SK-N-SH treated with all-trans-retinoic acid at 6 μM for 48 hours (cell line): ENCODE data around the gene PAK2.
A peak's percentile ranks its signal among the peaks of the same experiment; 100 is the strongest.

Experiments used
- ARNTL ChIP-seq: fragments of 450-650 bp; formaldehyde crosslinking; IDR thresholded peaks from 2 replicates; pipeline ENCODE4 v1.5.0; 2020; ENCODE audit warnings: low read depth, mild to moderate bottlenecking, moderate library complexity, borderline replicate concordance
- CREB5 ChIP-seq: fragments of 250-450 bp; sonication (Bioruptor Pico); IDR thresholded peaks from 2 replicates; pipeline ENCODE4 v1.5.1; 2020; ENCODE audit warnings: low read depth, mild to moderate bottlenecking, moderate library complexity
- OSR1 ChIP-seq: fragments of 250-450 bp; sonication (Bioruptor Pico); IDR thresholded peaks from 2 replicates; pipeline ENCODE4 v1.8.0; 2022; ENCODE audit warnings: moderate library complexity, mild to moderate bottlenecking, inconsistent platforms
- POU6F1 ChIP-seq: fragments of 250-450 bp; sonication (Bioruptor Pico); IDR thresholded peaks from 2 replicates; pipeline ENCODE4 v1.8.0; 2021; ENCODE audit warnings: low read depth, mild to moderate bottlenecking, moderate library complexity, borderline replicate concordance
- PPARA ChIP-seq: fragments of 250-450 bp; sonication (Bioruptor Pico); IDR thresholded peaks from 2 replicates; pipeline ENCODE4 v1.5.0; 2020; ENCODE audit warnings: mild to moderate bottlenecking, borderline replicate concordance
- TCF4 ChIP-seq: fragments of 250-450 bp; sonication (Bioruptor Pico); IDR thresholded peaks from 2 replicates; pipeline ENCODE4 v1.8.0; 2021; ENCODE audit warnings: mild to moderate bottlenecking, moderate library complexity, borderline replicate concordance
- TOX ChIP-seq: fragments of 250-450 bp; sonication (Bioruptor Pico); IDR thresholded peaks from 2 replicates; pipeline ENCODE4 v1.8.0; 2021; ENCODE audit warnings: mild to moderate bottlenecking, moderate library complexity, borderline replicate concordance
- ZFP30 ChIP-seq: fragments of 450-650 bp; formaldehyde crosslinking; IDR thresholded peaks from 2 replicates; pipeline ENCODE4 v1.5.0; 2022; ENCODE audit warnings: mild to moderate bottlenecking, moderate library complexity
- ZNF70 ChIP-seq: fragments of 450-650 bp; formaldehyde crosslinking; IDR thresholded peaks from 2 replicates; pipeline ENCODE4 v1.5.0; 2020; ENCODE audit warnings: mild to moderate bottlenecking, moderate library complexity
- ZNF8 ChIP-seq: fragments of 450-650 bp; formaldehyde crosslinking; IDR thresholded peaks from 2 replicates; pipeline ENCODE4 v1.5.0; 2020; ENCODE audit warnings: mild to moderate bottlenecking, moderate library complexity
- TF ChIP-seq, protein P1 (sequence below): fragments of 250-450 bp; sonication (Bioruptor Pico); IDR thresholded peaks from 2 replicates; pipeline ENCODE4 v1.8.0; 2020; ENCODE audit warnings: mild to moderate bottlenecking, moderate library complexity, borderline replicate concordance

DNA sequence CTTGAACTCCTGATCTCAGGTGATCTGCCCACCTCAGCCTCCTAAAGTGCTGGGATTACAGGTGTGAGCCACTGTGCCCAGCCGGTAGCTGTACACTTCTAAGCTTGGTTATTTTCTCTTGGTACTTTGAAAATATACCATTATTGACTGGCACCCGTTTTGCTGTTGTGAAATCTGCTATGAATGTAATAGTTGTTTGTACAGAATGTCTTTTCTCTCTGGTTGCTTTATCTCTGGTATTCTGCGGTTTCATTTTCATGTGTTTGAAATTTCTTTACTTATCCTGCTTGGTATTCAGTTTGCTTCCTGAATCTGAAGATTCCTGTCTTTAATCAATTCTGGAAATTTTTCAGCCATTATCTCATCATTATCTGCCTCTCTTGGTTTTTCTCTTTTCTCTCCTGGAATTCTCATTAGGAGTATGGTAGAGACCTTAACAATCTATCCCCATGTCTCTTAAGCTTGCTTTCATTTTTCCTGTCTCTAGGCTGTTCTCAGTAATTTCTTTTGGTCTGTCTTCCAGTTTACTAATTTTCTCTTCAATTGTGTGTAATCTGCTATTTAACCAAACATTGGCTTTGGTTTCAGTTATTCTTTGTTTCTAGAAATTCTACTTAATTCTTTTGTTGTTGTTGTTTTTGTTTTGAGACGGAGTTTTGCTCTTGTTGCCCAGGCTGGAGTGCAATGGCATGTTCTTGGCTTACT is 2.8 kb upstream of the PAK2 start:
- TF ChIP-seq ZNF70 (CRISPR knock-in tag) (no peak), TCF4 (CRISPR knock-in tag) (no peak), CREB5 (no peak), ZFP30 (CRISPR knock-in tag) (peak; percentile 98), PPARA (CRISPR knock-in tag) (no peak), ZNF8 (no peak), TOX (no peak), POU6F1 (no peak), OSR1 (no peak), ARNTL (no peak)
- TF ChIP-seq, protein P1, sequence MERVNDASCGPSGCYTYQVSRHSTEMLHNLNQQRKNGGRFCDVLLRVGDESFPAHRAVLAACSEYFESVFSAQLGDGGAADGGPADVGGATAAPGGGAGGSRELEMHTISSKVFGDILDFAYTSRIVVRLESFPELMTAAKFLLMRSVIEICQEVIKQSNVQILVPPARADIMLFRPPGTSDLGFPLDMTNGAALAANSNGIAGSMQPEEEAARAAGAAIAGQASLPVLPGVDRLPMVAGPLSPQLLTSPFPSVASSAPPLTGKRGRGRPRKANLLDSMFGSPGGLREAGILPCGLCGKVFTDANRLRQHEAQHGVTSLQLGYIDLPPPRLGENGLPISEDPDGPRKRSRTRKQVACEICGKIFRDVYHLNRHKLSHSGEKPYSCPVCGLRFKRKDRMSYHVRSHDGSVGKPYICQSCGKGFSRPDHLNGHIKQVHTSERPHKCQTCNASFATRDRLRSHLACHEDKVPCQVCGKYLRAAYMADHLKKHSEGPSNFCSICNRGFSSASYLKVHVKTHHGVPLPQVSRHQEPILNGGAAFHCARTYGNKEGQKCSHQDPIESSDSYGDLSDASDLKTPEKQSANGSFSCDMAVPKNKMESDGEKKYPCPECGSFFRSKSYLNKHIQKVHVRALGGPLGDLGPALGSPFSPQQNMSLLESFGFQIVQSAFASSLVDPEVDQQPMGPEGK (CRISPR knock-in tag), result no peak
